A549 (cell line): ENCODE measurements around the gene FGD5. TPM values are rescaled to one million over a fixed set of nuclear protein-coding genes. Genes with fewer than 3 reads are reported as not detected.

ENCODE experiments used
- ATAC-seq, 2 experiments: fragments of 200-7000 bp in 1 of 2; fragments of >200 bp in 1 of 2; cut with Nextera tagmentation in 1 of 2; cut with Tn5 transposase in 1 of 2; 3 replicates each; pipeline versions ENCODE4 v1.8.0 to v1.9.1; 2018 to 2020; ENCODE audit warnings: mild to moderate bottlenecking in 1 of 2, moderate library complexity in 1 of 2
- CTCF ChIA-PET: fragments of 300-600 bp; sonication (Branson Sonifier 250); formaldehyde crosslinking; extraction: SDS; loops from one replicate; lab custom pipeline; 2021; ENCODE audit warnings: antibody characterized with exemption, inconsistent platforms; lab: Yijun Ruan, JAX
- POLR2A ChIA-PET: fragments of 350-600 bp; formaldehyde crosslinking; extraction: SDS; loops from one replicate; lab custom pipeline; 2021; ENCODE audit warnings: antibody characterized with exemption, inconsistent platforms; lab: Yijun Ruan, JAX
- DNase-seq, 2 experiments: peaks; one replicate each; pipeline versions ENCODE4 v3.0.0 to v3.0.0-alpha.2; 2011 to 2016; ENCODE audit warnings: low read depth in 1 of 2, low spot score in 1 of 2
- FAIRE-seq: peaks from 2 replicates; lab custom pipeline; 2011; peaks lifted over from hg19 to GRCh38; lab: Jason Lieb, UNC
- H3K27ac ChIP-seq, 2 experiments: fragments of >200 bp; sonication (Bioruptor Twin); formaldehyde crosslinking; 3 replicates each; pipeline ENCODE4 v1.5.1; 2016 to 2017
- H3K4me1 ChIP-seq: fragments of >200 bp; sonication (Bioruptor Twin); formaldehyde crosslinking; 3 replicates; pipeline ENCODE4 v1.6.1; 2016
- H3K4me2 ChIP-seq: fragments of >200 bp; sonication (Bioruptor Twin); formaldehyde crosslinking; 3 replicates; pipeline ENCODE4 v1.6.1; 2016
- H3K4me3 ChIP-seq: fragments of >200 bp; sonication (Bioruptor Twin); formaldehyde crosslinking; 3 replicates; pipeline ENCODE4 v1.5.1; 2016
- H3K9me3 ChIP-seq: fragments of >200 bp; sonication (Bioruptor Twin); formaldehyde crosslinking; 3 replicates; pipeline ENCODE4 v1.6.1; 2016
- BHLHE40 ChIP-seq: IDR thresholded peaks from 2 replicates; pipeline ENCODE4 v1.6.1; 2012; ENCODE audit warnings: low read depth, low read length, inconsistent platforms
- CBX2 ChIP-seq: fragments of 200-600 bp; sonication (generic); IDR thresholded peaks from 2 replicates; pipeline ENCODE4 v1.6.1; 2016; ENCODE audit warnings: low read depth, mild to moderate bottlenecking, borderline replicate concordance
- CHD4 ChIP-seq: fragments of 200-600 bp; sonication (generic); IDR thresholded peaks from 2 replicates; pipeline ENCODE4 v1.6.1; 2016; ENCODE audit warnings: antibody characterized with exemption, mild to moderate bottlenecking, borderline replicate concordance
- EHF ChIP-seq: fragments of 250-450 bp; sonication (Bioruptor Pico); IDR thresholded peaks from 2 replicates; pipeline ENCODE4 v1.5.0; 2020; ENCODE audit warnings: mild to moderate bottlenecking
- FOSB ChIP-seq: fragments of 250-450 bp; sonication (Bioruptor Pico); IDR thresholded peaks from 2 replicates; pipeline ENCODE4 v1.5.0; 2020; ENCODE audit warnings: mild to moderate bottlenecking, moderate library complexity
- FOSL2 ChIP-seq, 2 experiments: fragments of 450-650 bp in 1 of 2; fragments of >200 bp in 1 of 2; sonication (Bioruptor Twin) in 1 of 2; formaldehyde crosslinking; IDR thresholded peaks; 2 replicates each; pipeline versions ENCODE4 v1.5.0 to v1.6.1; 2016 to 2020; ENCODE audit warnings: mild to moderate bottlenecking in 1 of 2, moderate library complexity in 1 of 2
- HEYL ChIP-seq: fragments of 250-450 bp; sonication (Bioruptor Pico); IDR thresholded peaks from 2 replicates; pipeline ENCODE4 v1.8.0; 2021; ENCODE audit warnings: mild to moderate bottlenecking, moderate library complexity
- HOXB5 ChIP-seq: fragments of 250-450 bp; sonication (Bioruptor Pico); IDR thresholded peaks from 2 replicates; pipeline ENCODE4 v1.5.0; 2020; ENCODE audit warnings: mild to moderate bottlenecking, moderate library complexity
- JUN ChIP-seq, 2 experiments: fragments of >200 bp; sonication (Bioruptor Twin); formaldehyde crosslinking; IDR thresholded peaks; 2 replicates in 1 of 2; 3 replicates in 1 of 2; pipeline ENCODE4 v1.6.1; 2016 to 2017
- JUNB ChIP-seq: fragments of >200 bp; sonication (Bioruptor Twin); formaldehyde crosslinking; IDR thresholded peaks from 2 replicates; pipeline ENCODE4 v1.6.1; 2016
- NFE2L2 ChIP-seq: fragments of 150-350 bp; conservative IDR thresholded peaks from 2 replicates; pipeline ENCODE4 v1.6.1; 2014; ENCODE audit warnings: low read length
- PHF8 ChIP-seq: fragments of 200-600 bp; sonication (generic); IDR thresholded peaks from 2 replicates; pipeline ENCODE4 v1.6.1; 2016; ENCODE audit warnings: low read depth, mild to moderate bottlenecking, antibody characterized with exemption, moderate library complexity, borderline replicate concordance
- POLR2AphosphoS2 ChIP-seq: conservative IDR thresholded peaks from 2 replicates; pipeline ENCODE4 v1.6.1; 2012; ENCODE audit warnings: low read length, improper control_type of control experiment, inconsistent platforms
- RARB ChIP-seq: fragments of 250-450 bp; sonication (Bioruptor Pico); IDR thresholded peaks from 2 replicates; pipeline ENCODE4 v1.8.0; 2021; ENCODE audit warnings: mild to moderate bottlenecking, moderate library complexity
- RNF2 ChIP-seq: fragments of 200-600 bp; sonication (generic); IDR thresholded peaks from 2 replicates; pipeline ENCODE4 v1.6.1; 2016; ENCODE audit warnings: low read depth, mild to moderate bottlenecking, antibody characterized with exemption, moderate library complexity, borderline replicate concordance
- ZFP36 ChIP-seq: fragments of 450-650 bp; IDR thresholded peaks from 2 replicates; pipeline ENCODE4 v1.6.1; 2014; ENCODE audit warnings: borderline replicate concordance; ENCODE audit not compliant: partially characterized antibody
- WGBS: methylation state at CpG from one replicate; pipeline ENCODE4 v1.1.6; 2017; ENCODE audit errors: missing lambda C conversion rate; 5-methylcytosine and 5-hydroxymethylcytosine counted together
- polyA plus RNA-seq, 4 experiments: library from polyadenylated mRNA; depleted of rRNA in 3 of 4; stranded (reverse); fragments of >200 nt; fragmentation: RNase III in 1 of 4; extraction: RNeasy Plus Mini Kit Qiagen cat#74134 plus additional on column Dnase treatment in 1 of 4; gene quantifications; 2 replicates in 3 of 4; 3 replicates in 1 of 4; pipeline ENCODE4 v1.2.3, GENCODE V29; 2011 to 2017
- TF ChIP-seq, protein P1 (sequence below): fragments of 250-450 bp; sonication (Bioruptor Pico); IDR thresholded peaks from 2 replicates; pipeline ENCODE4 v1.5.0; 2021; ENCODE audit warnings: mild to moderate bottlenecking, moderate library complexity, borderline replicate concordance
- TF ChIP-seq, protein P2 (sequence below): fragments of >200 bp; sonication (Bioruptor Twin); formaldehyde crosslinking; IDR thresholded peaks from 3 replicates; pipeline ENCODE4 v1.6.1; 2016
- TF ChIP-seq, protein P3 (sequence below): IDR thresholded peaks from 2 replicates; pipeline ENCODE4 v1.6.1; 2012
- TF ChIP-seq, protein P4 (sequence below): fragments of 250-450 bp; sonication (Bioruptor Pico); IDR thresholded peaks from 2 replicates; pipeline ENCODE4 v1.5.0; 2020; ENCODE audit warnings: low read depth, mild to moderate bottlenecking, moderate library complexity

Gene FGD5
- polyA plus RNA-seq, 2 of the 4 experiments (the other 2 are of a cell fraction), result 0.16 TPM; not detected in 1

DNA sequence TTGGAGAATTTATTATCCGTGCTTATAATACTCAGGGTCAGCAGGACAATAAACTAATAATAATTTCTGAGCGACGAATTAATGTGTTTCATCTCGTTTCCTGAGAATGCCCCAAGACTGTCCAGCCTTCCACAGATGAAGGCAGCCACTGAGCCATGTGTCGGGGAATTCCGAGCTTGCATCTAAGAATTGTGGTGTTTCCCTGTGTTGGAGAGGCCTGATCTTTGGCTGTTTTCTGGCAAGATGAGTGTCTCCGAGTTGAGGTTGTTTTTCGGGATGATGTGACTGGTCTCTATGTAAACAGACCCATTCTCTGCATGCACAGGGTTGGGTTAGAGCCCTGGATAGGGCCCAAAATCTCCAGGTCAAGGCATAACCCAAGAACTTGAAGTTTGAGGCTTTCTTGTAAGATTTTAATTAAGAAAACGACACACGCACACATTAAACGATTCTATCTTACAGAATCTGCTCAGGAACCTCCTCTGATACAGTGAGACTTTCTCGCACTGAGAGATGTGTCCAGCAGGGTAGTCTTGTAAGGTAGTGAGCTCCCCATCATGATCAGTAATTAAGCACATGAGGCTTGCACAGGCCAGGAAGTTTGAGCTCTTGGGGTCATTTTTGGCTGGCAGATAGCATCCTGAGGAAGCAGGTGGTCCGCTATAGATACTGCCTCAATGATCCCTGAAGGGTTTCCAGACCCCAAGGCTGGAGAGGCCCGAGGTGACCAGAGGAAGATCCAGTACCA, 14.4 kb downstream of the FGD5 start:
- CTCF ChIA-PET, result no interaction called here
- no peak overlapping the region for H3K4me2 ChIP-seq
- 36% methylated on average over 14 of the region's 14 CpGs for WGBS
- DNase-seq (no peak), ATAC-seq (no peak), FAIRE-seq (no peak)
- H3K4me3 ChIP-seq, result no peak overlapping the region
- no peak for TF ChIP-seq RNF2
- TF ChIP-seq, protein P1, sequence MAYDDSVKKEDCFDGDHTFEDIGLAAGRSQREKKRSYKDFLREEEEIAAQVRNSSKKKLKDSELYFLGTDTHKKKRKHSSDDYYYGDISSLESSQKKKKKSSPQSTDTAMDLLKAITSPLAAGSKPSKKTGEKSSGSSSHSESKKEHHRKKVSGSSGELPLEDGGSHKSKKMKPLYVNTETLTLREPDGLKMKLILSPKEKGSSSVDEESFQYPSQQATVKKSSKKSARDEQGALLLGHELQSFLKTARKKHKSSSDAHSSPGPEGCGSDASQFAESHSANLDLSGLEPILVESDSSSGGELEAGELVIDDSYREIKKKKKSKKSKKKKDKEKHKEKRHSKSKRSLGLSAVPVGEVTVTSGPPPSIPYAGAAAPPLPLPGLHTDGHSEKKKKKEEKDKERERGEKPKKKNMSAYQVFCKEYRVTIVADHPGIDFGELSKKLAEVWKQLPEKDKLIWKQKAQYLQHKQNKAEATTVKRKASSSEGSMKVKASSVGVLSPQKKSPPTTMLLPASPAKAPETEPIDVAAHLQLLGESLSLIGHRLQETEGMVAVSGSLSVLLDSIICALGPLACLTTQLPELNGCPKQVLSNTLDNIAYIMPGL (CRISPR knock-in tag), result no peak
- TF ChIP-seq BHLHE40, result no peak
- no peak for TF ChIP-seq EHF
- H3K4me1 ChIP-seq, result no peaks in the 10 kb centered on the region
- no peak overlapping the region for H3K27ac ChIP-seq
- no peaks in the 10 kb centered on the region for H3K9me3 ChIP-seq
- POLR2A ChIA-PET, result no interaction called here

DNA sequence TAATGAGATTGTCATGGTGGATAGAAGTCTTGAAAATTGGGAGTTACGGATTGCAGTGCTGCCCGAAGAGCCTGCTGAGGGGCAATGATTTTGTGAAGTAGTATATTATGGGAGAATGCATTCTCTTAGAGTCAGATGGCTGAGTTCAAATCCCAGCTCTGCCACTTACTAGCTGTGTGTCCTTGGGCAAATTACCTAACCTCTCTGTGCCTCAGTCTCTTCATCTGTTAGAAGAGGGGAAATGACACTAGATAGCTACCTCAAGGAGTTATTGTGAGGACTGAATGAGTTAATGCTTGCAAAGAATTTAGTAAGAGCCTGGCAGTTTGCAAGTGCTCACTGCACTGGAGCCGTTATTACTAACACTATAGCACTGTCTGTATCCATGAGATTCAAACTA, 15.4 kb downstream of the FGD5 start:
- ChIA-PET POLR2A (no interaction called here), CTCF (interaction anchor here (0.6 to 1.5 kb wide), 4 partner anchors 11 to 1289 kb away, joined by 3 to 6 read pairs (median 4); no protein-coding TSS in a partner anchor)
- Histone ChIP-seq H3K9me3 (no peaks in the 10 kb centered on the region), H3K4me3 (no peak overlapping the region), H3K4me2 (no peak overlapping the region), H3K4me1 (no peaks in the 10 kb centered on the region), H3K27ac (no peak overlapping the region)
- no peak for DNase-seq
- TF ChIP-seq ZFP36, result peak; percentile 15
- TF ChIP-seq, protein P2, sequence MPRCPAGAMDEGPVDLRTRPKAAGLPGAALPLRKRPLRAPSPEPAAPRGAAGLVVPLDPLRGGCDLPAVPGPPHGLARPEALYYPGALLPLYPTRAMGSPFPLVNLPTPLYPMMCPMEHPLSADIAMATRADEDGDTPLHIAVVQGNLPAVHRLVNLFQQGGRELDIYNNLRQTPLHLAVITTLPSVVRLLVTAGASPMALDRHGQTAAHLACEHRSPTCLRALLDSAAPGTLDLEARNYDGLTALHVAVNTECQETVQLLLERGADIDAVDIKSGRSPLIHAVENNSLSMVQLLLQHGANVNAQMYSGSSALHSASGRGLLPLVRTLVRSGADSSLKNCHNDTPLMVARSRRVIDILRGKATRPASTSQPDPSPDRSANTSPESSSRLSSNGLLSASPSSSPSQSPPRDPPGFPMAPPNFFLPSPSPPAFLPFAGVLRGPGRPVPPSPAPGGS, result no peak
- 73% methylated on average over 3 of the region's 3 CpGs for WGBS
- no peak for ATAC-seq
- no peak for FAIRE-seq

DNA sequence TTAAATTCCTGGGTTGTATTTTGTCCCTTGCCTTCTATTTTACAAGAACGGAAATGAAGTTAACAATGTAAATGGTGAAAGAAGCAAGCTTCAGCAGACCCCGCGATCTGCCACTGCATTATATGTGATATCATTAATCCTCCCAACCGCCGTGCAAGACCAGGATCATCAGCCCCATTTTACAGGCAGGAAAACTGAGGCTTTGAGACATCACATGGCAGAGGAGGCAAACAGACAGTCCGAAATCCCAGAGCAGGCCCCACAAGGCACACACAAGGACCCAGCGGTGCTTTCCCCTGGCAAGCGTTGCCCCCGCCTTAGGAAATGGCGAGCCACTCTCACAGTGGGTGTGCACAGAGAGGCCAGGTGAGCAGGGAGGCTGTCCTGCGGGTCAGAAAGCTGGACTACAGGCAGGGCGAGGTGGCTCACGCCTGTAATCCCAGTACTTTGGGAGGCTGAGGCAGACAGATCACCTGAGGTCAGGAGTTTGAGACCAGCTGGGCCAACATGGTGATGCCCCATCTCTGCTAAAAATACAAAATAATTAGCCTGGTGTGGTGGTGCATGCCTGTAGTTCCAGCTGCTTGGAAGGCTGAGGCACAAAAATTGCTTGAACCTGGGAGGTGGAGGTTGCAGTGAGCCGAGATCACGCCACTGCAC, 16.2 kb downstream of the FGD5 start:
- FAIRE-seq (no peak), ATAC-seq (no peak), DNase-seq (no peak)
- H3K27ac ChIP-seq, result no peak overlapping the region
- H3K9me3 ChIP-seq, result no peaks in the 10 kb centered on the region
- CTCF ChIA-PET, result interaction anchor here (1.0 to 1.5 kb wide), 4 partner anchors 10 to 1288 kb away, joined by 3 to 5 read pairs (median 3); no protein-coding TSS in a partner anchor
- H3K4me1 ChIP-seq, result no peaks in the 10 kb centered on the region
- whole genome bisulfite sequencing, result 72% methylated on average over 11 of the region's 15 CpGs
- H3K4me2 ChIP-seq, result no peak overlapping the region
- POLR2A ChIA-PET, result no interaction called here
- no peak overlapping the region for H3K4me3 ChIP-seq
- TF ChIP-seq RARB (CRISPR knock-in tag), result no peak
- TF ChIP-seq, protein P1 (CRISPR knock-in tag), result no peak
- TF ChIP-seq, protein P3, sequence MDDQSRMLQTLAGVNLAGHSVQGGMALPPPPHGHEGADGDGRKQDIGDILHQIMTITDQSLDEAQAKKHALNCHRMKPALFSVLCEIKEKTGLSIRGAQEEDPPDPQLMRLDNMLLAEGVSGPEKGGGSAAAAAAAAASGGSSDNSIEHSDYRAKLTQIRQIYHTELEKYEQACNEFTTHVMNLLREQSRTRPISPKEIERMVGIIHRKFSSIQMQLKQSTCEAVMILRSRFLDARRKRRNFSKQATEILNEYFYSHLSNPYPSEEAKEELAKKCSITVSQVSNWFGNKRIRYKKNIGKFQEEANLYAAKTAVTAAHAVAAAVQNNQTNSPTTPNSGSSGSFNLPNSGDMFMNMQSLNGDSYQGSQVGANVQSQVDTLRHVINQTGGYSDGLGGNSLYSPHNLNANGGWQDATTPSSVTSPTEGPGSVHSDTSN, result no peak
- no peak for TF ChIP-seq FOSB
- TF ChIP-seq JUN (IDR thresholded peaks at IDR 0.05), result no peak
- no peak for TF ChIP-seq HEYL
- no peak for TF ChIP-seq CBX2
- TF ChIP-seq POLR2AphosphoS2, result no peak
- TF ChIP-seq JUNB, result no peak
- no peak for TF ChIP-seq HOXB5 (CRISPR knock-in tag)
- no peak for TF ChIP-seq PHF8
- TF ChIP-seq, protein P4, sequence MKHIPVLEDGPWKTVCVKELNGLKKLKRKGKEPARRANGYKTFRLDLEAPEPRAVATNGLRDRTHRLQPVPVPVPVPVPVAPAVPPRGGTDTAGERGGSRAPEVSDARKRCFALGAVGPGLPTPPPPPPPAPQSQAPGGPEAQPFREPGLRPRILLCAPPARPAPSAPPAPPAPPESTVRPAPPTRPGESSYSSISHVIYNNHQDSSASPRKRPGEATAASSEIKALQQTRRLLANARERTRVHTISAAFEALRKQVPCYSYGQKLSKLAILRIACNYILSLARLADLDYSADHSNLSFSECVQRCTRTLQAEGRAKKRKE (CRISPR knock-in tag), result no peak
- TF ChIP-seq CHD4, result no peak
- TF ChIP-seq NFE2L2, result no peak
- TF ChIP-seq FOSL2 (IDR thresholded peaks at IDR 0.05), result no peak
- no peak for TF ChIP-seq FOSL2 (CRISPR knock-in tag; IDR thresholded peaks at IDR 0.05)
